Colonic mucosa (tissue), 4 donors: Measurements from ENCODE around the gene G6PC2. TPM values are rescaled to one million over a fixed set of nuclear protein-coding genes. Genes with fewer than 3 reads are reported as not detected.

ENCODE experiments used
- DNase-seq: peaks from one replicate; pipeline ENCODE4 v3.0.0-alpha.2; 2020
- H3K27ac ChIP-seq: fragments of 200-600 bp; one replicate; pipeline ENCODE4 v1.8.0; 2021
- H3K27me3 ChIP-seq: fragments of 200-600 bp; one replicate; pipeline ENCODE4 v1.8.0; 2021
- H3K36me3 ChIP-seq: fragments of 200-600 bp; one replicate; pipeline ENCODE4 v1.8.0; 2021
- H3K4me1 ChIP-seq: fragments of 200-600 bp; one replicate; pipeline ENCODE4 v1.8.0; 2021; ENCODE audit warnings: mild to moderate bottlenecking
- H3K4me3 ChIP-seq: fragments of 200-600 bp; one replicate; pipeline ENCODE4 v1.8.0; 2021
- H3K9ac ChIP-seq, 2 donors: one replicate each; pipeline ENCODE4 v1.7.0; 2013; ENCODE audit warnings: control low read depth in 2 of 2, low read depth in 2 of 2, low read length in 2 of 2
- H3K9me3 ChIP-seq: fragments of 200-600 bp; one replicate; pipeline ENCODE4 v1.8.0; 2021
- intact Hi-C: fragments of 100-400 bp; cut with DNase I; formaldehyde crosslinking; loops from one replicate; pipeline ENCODE4 v1.14.1; 2022
- total RNA-seq, 2 donors: library from RNA; stranded (reverse); fragmentation: NEBNext Ultra II Directional in 1 of 2; extraction: Animal tissue kit (Norgen Biotek cat#: 25700) in 1 of 2; gene quantifications; one replicate each; pipeline ENCODE4 v1.2.1, GENCODE V29; 2021
- TF ChIP-seq, protein P1 (sequence below): fragments of 200-600 bp; IDR thresholded peaks from one replicate; pipeline ENCODE4 v1.8.0; 2022; ENCODE audit warnings: antibody characterized with exemption, mild to moderate bottlenecking
- donor health status: healthy.
- donor health status: DM: no; HTN: no; CAD: no.
- donor health status: DM: no; HTN: no; CAD: no.

Gene G6PC2
- total RNA-seq, 2 donors from 2014 or later: 0.11 TPM; not detected in 1

DNA sequence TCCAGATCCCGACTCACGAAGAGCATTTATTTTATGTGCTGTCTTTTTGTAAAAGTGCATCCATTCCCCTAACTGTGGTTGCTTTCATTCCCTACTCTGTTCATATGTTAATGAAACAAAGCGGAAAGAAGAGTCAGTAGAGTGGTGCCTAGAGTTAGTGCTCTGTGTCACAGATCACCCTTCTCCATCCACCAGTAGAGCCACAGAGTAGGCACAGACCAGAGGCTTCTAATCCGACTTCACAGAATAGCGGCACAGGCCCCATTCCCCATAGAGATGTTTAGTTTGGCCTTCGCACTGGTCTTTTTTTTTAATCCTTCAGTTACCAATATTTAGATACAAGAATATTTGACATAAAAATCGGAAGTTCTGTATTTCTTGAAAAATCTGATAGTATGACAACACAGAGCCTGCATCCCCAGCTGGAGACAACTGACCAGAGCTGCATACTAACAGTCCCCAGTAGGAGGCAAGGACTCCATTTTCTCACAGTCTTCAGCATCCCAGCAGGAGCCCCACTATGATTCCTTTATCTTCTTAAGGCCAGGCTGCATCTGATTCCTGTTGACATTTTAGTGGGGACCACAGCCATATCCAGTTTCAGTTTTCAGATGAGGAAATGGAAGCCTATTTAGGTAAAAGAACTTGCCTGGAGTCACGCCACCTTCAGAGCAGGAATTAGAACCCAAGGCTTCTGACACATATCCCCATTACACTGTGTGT, 7.0 kb downstream of the G6PC2 start:
- Histone ChIP-seq H3K27me3 (no peaks in the 10 kb centered on the region), H3K4me3 (no peak overlapping the region), H3K9me3 (no peaks in the 10 kb centered on the region), H3K9ac (no peak overlapping the region), H3K36me3 (no peaks in the 10 kb centered on the region), H3K4me1 (no peaks in the 10 kb centered on the region), H3K27ac (no peak overlapping the region)
- intact Hi-C loops: no loop called here
- no peak for DNase-seq
- TF ChIP-seq, protein P1, sequence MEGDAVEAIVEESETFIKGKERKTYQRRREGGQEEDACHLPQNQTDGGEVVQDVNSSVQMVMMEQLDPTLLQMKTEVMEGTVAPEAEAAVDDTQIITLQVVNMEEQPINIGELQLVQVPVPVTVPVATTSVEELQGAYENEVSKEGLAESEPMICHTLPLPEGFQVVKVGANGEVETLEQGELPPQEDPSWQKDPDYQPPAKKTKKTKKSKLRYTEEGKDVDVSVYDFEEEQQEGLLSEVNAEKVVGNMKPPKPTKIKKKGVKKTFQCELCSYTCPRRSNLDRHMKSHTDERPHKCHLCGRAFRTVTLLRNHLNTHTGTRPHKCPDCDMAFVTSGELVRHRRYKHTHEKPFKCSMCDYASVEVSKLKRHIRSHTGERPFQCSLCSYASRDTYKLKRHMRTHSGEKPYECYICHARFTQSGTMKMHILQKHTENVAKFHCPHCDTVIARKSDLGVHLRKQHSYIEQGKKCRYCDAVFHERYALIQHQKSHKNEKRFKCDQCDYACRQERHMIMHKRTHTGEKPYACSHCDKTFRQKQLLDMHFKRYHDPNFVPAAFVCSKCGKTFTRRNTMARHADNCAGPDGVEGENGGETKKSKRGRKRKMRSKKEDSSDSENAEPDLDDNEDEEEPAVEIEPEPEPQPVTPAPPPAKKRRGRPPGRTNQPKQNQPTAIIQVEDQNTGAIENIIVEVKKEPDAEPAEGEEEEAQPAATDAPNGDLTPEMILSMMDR: no peak

DNA sequence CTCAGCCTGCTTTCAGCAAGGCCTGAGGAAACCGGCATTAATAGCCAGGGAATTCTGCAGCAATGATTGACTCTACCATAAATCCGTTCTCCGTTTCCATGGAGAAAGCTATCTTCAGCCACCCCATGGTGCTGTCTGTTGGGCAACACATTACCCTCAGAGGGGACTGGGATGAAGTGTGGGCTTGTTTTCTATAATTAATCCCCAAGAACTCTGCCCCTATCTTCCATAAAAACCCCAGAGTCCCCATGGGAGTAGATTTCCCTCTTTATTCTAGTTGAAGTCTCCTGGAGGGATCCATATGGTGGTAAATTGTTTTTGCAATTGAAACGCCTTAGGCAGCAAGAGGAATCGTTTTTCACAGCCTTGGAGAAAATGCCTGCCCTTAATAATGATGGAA, 9.2 kb downstream of the G6PC2 start:
- no peak overlapping the region for H3K27ac ChIP-seq
- no peak for DNase-seq
- H3K4me3 ChIP-seq: no peak overlapping the region
- no peaks in the 10 kb centered on the region for H3K9me3 ChIP-seq
- no peaks in the 10 kb centered on the region for H3K4me1 ChIP-seq
- H3K27me3 ChIP-seq: no peaks in the 10 kb centered on the region
- no peaks in the 10 kb centered on the region for H3K36me3 ChIP-seq
- no peak overlapping the region for H3K9ac ChIP-seq
- TF ChIP-seq, protein P1: no peak
- intact Hi-C loops: no loop called here

DNA sequence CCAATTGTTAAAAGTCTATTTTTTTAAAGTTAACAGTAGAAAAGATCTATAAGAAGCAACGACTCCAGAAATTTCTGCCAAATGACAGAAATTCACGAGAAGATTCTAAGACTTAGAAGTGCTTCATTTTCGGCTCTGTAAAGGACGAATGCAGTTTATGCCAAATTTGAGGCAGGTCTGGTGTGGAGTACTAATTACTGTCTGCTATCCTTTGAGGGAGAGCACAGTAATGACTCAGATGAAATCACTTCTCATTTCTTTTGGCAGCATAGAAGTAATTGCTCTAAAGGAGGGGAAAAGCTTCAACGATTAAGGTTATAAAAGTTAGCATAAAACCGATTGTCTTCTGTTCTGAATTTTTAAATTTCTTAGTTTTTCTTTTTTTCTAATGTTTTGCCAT, 11.4 kb downstream of the G6PC2 start:
- peak overlapping the region; percentile 4 for H3K4me3 ChIP-seq
- no peaks in the 10 kb centered on the region for H3K27me3 ChIP-seq
- no peaks in the 10 kb centered on the region for H3K9me3 ChIP-seq
- no peak overlapping the region for H3K27ac ChIP-seq
- no peaks in the 10 kb centered on the region for H3K4me1 ChIP-seq
- no peak overlapping the region for H3K9ac ChIP-seq
- no peaks in the 10 kb centered on the region for H3K36me3 ChIP-seq
- TF ChIP-seq, protein P1: no peak
- intact Hi-C loops: no loop called here
- no peak for DNase-seq

DNA sequence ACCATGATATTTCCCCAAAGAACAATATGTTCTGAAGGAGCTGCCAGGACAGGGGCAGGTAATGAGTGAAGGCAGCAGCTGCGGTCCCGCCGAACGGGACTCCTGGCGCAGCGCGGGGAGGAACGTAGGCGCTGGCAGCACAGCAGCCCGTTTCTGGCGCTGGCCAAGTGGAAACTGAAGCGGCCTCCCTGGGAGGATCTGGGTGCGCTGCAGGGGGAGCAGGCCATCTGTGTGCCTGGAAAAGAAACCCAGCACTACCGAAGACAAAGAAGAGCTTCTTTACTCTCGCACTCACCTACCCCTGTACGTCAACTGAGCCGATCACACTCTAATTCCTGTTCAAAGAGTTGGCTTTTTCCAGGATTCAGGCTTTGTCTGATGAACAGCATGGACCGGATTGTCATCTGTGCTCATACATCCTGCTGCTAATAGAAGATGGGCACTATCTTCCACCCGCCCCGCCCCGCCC, 11.8 kb downstream of the G6PC2 start:
- intact Hi-C loops: no loop called here

DNA sequence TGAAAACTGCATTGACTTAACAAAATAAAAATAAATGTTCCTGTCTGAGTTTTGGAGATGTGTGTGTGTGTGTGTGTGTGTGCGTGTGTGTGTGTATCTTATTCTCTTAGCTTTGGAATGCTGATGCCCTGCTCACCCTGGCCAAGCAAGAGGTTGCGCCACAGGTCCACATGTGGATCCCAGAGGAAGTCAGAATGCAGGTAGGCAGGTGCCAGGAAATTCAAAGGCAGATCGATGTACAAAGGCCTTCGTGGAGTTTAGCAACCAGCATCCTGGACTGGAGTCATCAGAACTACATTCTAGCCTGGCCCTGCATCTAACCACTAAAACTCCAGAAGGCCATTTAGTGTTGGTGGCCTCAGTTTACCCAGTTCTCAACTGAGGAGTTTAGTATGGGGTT, 12.4 kb downstream of the G6PC2 start:
- H3K9ac ChIP-seq: no peak overlapping the region
- no peak overlapping the region for H3K4me3 ChIP-seq
- no peak for DNase-seq
- H3K9me3 ChIP-seq: no peaks in the 10 kb centered on the region
- no peaks in the 10 kb centered on the region for H3K4me1 ChIP-seq
- intact Hi-C loops: no loop called here
- no peaks in the 10 kb centered on the region for H3K27me3 ChIP-seq
- TF ChIP-seq, protein P1: no peak
- no peaks in the 10 kb centered on the region for H3K36me3 ChIP-seq
- no peak overlapping the region for H3K27ac ChIP-seq

More for the DNA sequence above, 11.8 kb downstream of the G6PC2 start:
- TF ChIP-seq, protein P1: no peak
- peak overlapping the region; percentile 4 for H3K4me3 ChIP-seq
- no peaks in the 10 kb centered on the region for H3K4me1 ChIP-seq
- no peak overlapping the region for H3K9ac ChIP-seq
- H3K27ac ChIP-seq: no peak overlapping the region
- H3K36me3 ChIP-seq: no peaks in the 10 kb centered on the region
- no peaks in the 10 kb centered on the region for H3K27me3 ChIP-seq
- no peak for DNase-seq
- no peaks in the 10 kb centered on the region for H3K9me3 ChIP-seq
